OCI-LY1 (cell line): ENCODE data around the gene RGPD8.

Source experiments
- CTCF ChIP-seq: fragments of 200-600 bp; sonication (generic), shearing (Covaris generic); IDR thresholded peaks from 2 replicates; pipeline ENCODE4 v1.5.1; 2017; ENCODE audit warnings: mild to moderate bottlenecking, antibody characterized with exemption, low read length, moderate library complexity, mixed read lengths
- EZH2 ChIP-seq: fragments of 200-600 bp; sonication (generic), shearing (Covaris generic); IDR thresholded peaks from 2 replicates; pipeline ENCODE4 v1.8.0; 2017; ENCODE audit warnings: borderline replicate concordance, mixed run types, mild to moderate bottlenecking, antibody characterized with exemption, low read length, moderate library complexity, mixed read lengths

GRCh38 chr2:112451317-112451716 is 17.9 kb upstream of the RGPD8 start:
- TF ChIP-seq CTCF, result no peak
- TF ChIP-seq EZH2, result no peak
